SIG-M5 treated with dmso at 0.1 percent for 504 hours (cell line): Measurements from ENCODE around the gene TGM3.
A peak's percentile ranks its signal among the peaks of the same experiment; 100 is the strongest.

Source experiments
- DNase-seq: peaks from one replicate; lab custom pipeline; 2025; ENCODE audit not compliant: unreplicated experiment; lab: John Stamatoyannopoulos, UW

The TGM3 gene

DNA sequence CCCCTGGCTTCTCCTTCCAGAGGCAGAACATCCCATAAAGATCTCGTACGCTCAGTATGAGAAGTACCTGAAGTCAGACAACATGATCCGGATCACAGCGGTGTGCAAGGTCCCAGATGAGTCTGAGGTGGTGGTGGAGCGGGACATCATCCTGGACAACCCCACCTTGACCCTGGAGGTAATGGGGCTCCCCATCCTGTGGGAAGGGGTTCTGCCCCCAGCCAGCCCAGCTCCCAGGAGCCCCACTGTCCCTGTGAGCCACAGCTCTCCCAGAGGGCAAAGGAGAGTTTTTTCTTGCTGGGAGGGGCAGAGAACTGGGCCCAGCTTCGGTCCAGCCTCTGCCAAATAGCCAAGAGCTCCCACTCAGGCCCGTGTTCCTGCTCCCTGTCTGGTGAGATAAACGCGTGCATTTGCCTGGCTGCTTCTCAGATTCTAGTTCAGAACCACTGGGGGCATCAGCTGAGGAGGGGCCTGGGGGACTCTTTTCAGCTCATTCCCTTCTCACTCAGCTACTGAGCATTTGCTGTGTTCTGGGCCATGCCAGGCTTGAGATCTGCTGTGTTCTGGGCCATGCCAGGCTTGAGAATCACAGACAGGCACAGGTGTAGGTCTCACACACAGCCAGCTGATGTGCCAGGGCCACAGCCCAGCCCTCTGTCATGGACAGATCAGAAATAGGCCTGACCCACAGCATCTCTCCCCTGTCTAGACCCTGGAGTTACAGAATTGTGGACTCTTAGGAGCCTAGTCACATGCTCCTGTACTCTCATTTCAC is 39.5 kb downstream of the TGM3 start:
- DNase-seq, result no peak

DNA sequence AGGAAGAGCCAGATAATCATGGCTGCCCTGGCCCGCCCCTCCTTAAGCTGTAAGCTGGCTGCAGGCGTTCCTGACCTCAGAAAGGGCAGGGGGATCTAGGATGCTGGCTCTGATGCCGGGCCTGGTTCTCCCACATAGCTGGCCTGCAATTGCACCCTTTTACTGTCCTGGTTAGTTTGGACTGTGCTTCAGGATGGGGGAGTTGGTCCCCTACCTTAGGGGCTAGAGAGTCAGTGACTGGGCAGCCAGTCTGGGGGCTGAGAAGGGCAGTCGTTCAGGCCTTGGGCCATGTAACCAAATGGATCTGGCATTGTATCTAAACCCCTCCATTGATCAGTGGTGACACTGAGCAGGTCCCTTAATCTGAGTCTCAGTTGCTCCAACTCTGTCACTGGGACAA is 40.7 kb downstream of the TGM3 start:
- DNase-seq, result no peak

DNA sequence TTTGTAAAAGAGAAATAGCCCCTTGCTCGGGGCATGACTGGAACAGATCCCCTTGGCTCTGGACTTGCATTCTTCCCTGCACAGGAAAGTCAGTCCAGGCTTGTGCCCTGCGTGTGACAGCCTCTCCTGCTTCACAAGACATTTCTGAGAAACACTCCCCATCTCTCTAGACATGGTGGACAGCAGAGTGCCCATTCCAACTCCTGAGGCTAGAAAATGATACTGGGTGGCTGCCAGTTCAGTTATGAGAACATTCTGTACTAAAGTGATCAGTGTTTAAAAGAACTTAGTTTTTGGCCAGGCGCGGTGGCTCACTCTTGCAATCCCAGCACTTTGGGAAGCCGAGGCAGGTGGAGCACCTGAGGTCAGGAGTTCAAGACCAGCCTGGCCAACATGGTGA is 41.3 kb downstream of the TGM3 start:
- DNase-seq, result no peak

DNA sequence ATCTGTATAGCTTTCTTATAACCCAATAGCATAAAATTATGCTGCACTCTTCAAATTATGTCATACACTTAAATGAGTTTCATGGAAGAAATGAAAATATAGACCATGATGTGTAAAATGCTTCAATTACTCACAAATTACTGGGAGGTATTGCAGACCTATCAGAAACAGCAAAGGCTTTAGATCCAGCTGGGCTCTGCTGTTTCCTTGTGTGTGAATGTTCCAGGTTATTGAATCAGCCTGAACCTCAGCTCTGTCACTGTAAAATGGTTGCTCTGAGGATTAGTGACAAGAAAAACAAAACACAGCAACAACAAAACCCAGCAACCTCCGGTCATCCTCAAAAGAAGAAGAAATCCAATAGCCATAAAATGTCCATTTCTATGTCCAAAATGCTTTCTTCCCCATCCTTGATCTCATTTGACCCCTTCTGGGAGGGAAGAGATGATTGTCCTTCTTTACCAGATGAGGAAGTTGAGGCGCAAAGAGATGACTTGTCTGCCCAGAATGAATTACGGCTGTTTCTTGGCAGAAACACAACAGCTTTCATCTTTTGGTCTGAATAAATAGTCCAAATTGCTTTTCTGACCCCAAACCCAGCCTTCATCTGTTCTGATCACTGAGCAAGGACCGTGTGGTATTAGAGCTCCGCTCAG is 42.7 kb downstream of the TGM3 start:
- no peak for DNase-seq

DNA sequence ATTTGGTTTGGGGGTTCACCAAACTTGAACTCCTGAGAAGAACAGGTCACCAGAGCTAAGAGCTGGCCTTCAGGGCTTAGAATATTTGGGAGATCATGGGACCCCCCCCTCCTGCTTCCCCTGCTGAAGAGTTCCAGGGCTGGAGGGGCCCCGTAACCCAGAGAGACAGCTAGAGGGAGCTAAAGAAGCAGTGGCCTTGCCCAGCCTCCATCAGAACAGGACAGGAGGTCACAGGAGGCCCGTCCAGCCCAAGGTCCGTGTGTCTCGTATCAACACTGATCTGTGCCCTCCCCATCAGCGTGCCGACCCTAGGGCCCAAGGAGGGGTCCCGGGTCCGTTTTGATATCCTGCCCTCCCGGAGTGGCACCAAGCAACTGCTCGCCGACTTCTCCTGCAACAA is 44.3 kb downstream of the TGM3 start:
- no peak for DNase-seq

DNA sequence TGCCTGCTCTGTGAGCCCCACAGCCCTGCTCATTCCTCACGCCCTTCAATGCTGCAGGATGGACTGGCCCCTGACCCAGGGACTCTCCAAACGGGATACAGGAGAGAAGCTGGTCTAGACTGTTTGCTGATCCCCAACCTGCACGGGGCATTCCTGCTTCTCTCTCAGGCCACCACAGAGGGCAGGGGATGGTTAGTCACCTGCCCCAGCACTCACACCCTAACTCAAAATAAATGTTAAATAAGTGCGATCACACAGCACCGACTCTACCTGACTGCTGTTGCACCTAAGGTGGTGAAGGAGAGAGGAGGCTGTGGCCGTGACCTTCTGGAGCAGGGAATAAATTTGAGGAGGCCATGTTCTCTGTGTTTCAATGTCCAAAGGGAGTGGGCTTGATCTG is 45.0 kb downstream of the TGM3 start:
- no peak for DNase-seq

DNA sequence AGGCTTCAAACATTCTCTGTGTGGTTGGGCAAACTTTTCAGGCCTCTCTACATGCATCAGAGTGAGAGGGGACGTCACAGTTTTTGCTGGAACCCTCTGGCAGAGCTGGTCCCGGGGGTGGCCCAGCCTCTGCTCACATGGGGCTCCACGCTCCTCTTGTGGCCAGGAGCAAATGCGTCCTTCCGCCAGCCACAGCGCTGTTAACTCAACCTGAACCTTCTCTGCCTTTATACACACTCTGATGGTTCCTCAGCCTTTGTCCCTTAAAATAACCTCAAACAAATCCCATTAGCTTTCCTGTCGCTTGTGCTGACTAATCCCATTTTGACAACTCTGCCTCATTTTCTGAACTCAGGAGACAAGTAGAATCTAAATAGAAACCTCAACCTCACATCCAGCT is 45.5 kb downstream of the TGM3 start:
- no peak for DNase-seq

DNA sequence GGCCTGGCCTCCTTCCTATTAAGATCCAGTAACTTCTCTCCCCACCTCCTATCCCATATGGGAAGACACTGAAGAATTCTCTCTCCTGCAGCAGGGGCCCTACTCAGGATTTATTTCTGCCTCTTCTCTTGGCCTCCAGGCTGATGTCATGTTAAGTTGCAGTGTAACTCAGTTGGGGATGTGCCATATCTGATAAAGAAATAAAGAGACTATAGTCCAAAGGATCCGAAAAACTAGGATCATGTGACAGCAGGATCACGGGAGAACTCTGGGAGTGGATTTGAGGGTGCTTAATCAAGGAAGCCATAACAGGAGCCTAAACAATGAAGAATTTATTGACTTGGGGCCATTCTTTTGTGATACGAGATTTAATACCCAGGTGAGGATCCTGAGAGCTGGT is 46.4 kb downstream of the TGM3 start:
- no peak for DNase-seq

DNA sequence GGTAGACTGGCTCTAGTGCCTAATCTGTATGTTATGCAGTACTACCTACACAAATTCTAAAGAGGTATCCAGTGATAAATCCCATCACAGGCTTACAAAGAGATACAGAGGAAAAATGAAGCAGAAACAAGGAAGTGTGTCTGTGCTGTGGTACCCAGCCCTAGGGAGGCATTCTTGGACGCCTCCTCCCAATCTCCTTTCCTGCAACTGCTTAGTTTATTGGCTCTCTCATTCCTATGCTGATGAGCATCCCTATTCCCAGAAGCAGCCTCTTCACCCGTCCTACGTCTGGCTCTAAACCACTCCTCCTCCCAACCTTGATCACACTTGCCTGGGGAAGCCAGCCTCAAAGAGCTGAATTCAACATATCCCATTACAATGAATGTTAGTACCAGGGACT is 50.4 kb downstream of the TGM3 start:
- no peak for DNase-seq

DNA sequence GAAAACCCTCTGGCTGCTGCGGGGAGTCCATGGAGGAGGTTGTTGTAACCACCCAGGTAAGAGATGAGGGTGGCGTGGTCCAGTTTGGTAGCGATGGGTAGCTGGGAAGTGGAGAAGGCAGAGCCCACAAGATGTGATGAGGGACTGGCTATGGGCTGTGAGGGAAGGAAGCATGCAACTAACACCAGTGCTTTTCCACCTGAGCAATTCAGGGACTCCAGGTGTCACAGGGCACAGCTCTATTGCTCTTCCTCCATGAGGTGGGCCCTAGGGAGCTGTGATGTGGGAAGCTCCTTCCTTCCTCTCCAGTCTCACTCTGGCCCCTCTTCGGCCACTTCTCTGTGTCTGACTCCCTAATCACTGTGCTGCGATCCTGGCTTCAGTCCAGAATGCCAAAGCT is 52.5 kb downstream of the TGM3 start:
- DNase-seq, result no peak

DNA sequence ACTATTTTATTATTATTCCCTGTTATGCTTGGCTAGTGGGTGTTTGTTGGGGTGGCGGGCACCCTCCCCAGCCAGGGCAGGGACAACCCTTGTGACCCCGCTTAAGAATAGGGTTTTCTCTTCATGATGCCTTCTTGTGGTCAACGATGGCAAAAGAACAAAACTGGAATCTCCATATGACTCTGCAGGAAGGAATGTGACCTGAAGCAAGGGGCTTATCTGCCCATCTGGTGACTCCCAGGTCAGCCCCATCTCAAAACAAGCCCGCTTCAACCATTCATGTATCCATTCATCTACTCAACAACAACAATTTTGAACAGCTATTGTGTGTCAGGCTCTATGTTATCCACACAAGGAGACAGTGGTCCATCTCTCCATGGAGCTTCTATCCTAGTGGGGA is 54.0 kb downstream of the TGM3 start:
- DNase-seq, result no peak

DNA sequence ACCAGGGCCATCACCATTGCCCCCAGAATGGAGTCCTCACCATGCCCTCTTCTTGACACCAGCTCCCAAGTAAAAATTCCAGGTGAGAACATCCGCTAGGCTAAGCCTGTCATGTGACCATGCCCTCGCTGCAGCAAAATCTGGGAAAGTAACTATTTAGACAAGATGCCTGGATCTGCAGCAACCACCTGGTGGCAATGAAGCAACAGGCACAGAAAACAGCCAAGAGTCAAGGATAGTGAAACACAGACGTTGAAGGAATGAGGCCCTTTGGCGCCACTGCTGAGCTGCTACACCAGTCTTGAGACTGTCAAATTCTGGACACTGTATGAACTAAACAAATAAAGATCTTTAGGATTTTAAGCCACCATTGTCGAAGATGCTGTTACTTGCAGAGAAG is 54.8 kb downstream of the TGM3 start:
- no peak for DNase-seq

DNA sequence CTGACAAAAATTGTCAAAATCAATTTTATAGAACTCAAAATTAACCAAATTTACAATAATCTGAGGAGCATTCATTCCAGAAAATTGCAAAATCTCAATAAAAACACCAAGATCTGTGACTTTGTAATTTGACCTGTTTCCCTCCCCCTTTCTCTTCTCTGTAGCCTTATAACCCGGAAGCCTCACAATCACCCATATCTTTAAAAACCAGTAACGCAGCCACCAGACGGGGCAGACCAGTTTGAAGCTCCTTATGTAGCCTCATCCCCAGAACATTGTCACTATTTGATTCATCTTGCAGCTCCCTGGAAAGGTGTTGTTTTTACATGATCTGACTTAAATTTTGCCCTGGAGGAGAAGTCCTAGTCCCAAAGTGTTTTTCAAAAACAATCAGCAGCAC is 57.4 kb downstream of the TGM3 start:
- peak; percentile 21 for DNase-seq

DNA sequence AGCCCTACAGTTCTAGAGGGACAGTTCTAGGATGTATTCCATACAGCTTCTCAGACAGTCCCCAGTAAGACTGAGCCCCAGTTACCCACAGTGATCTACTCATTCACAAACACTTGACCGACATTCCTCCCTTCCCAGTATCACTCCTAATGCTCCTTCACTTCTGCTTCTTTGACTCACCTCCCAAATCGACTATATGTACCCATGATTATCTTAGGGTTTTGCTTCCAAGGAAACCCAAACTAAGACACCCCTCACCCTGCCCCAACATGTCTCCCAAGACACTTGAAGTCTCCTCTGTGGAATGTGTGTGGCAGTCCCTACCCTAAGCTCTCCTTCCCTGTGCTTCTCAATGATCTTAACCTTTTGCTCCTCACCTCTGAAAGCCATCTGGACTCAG is 61.3 kb downstream of the TGM3 start:
- DNase-seq, result no peak

DNA sequence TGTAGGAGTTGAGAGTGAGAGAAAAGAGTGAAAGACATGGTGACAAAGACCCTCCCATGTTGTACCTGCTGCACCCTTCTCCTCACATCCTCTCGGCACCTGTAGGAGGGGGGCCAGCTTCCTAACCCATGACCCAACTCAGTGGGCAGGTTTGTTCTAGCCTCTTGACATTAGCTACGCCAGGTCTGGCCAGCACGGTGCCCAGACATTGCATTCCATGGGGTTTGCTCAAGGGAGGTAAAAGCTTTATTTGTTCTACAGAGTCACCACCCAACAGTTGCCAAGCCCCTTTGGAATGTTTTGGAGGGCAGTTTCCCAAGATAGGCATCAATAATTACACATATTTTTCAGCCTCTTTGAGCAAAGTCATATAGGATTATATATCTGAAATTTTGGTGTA is 62.2 kb downstream of the TGM3 start:
- no peak for DNase-seq

DNA sequence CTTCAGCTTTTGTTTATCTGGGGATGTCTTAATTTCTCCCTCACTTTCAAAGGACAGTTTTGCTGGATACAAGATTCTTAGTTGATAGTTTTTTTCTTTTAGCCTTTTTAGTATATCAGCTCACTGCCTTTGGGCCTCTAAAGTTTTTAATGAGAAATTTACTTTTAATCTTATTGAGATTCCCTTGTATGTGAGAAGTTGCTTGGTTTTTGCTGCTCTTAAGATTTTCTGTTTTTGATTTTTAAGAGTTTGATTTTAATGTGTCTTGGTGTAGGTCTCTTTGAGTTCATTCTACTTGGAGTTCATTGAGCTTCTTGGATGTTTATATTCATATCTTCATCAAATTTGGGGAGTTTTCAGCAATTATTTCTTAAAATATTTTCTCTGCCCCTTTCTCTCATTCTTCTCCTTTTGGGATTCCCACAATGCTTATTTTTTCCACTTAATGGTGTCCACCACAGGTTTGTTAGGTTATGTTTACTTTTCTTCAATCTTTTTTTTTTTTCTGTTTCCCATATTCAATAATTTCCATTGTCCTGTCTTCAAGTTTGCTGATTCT is 65.3 kb downstream of the TGM3 start:
- DNase-seq, result no peak

DNA sequence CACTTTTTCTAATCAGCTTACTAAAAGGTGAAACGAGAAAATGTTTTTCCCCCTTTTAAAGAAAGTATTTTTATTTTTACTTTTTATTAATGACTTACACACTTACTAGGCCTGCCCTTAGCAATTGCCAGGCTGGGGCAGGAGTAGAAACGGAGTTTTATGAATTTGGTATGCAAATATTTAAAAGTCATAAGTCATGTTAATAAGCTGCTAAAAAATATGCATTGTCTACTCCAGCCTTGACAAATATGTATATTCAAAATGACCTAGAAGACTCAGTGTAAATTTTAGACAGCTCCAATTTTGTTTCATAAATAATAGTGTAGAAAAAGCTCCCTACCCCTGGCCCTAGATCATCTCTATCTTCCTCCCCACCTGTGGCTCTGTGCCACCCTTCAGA is 67.4 kb downstream of the TGM3 start:
- no peak for DNase-seq

DNA sequence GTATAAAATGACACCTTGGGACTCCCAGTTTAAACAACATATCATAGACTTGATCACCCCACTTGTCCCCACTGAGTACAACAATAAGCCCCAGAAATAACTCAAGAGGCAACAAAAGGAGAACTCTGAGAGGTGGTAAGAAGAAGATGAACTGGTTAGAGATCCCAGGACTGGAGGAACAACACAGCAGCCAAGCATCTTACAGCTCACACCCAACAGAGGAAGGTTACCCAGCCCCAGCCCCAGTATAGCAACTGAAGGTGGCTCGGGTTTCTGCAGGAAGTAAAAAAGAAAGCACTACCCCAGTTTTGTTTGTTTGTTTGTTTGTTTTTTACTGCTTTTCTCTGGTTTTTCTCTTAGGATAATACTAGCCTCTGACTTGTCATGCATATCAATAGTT is 67.8 kb downstream of the TGM3 start:
- DNase-seq, result no peak

DNA sequence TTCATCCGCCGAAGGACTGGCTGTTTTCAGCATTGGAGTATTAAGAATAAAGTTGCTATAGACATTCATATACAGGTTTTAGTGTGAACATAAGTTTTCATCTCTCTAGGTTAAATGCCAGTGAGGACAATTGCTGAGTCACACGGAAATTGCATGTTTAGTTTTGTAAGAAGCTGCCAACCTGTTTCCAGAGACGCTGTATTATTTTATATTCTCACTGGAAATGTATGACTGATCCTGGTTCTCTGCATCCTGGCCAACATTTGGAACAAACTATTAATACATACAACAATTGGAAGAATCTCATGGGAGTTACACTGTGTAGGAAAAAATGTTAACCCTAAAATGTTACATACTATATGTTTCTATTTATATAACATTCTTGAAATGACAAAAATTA is 68.2 kb downstream of the TGM3 start:
- no peak for DNase-seq

DNA sequence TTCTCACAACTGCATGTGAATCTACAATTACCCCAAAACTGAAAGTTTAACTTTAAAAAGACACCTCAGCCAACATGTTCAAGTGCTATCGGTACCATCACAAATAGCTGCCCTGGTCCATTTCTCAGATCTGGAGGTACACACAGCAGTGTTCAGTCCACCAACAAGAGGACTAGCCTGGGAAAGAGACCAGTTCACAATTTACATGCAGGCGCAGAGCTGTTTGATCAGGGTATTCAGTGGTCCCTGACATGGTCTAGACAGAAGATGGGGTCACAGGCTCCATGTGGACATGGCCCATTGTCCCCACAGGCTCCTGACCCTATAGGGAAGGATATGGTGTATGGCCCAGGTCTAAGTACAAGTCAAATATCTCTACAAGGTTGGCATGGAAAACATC is 69.3 kb downstream of the TGM3 start:
- DNase-seq, result no peak

DNA sequence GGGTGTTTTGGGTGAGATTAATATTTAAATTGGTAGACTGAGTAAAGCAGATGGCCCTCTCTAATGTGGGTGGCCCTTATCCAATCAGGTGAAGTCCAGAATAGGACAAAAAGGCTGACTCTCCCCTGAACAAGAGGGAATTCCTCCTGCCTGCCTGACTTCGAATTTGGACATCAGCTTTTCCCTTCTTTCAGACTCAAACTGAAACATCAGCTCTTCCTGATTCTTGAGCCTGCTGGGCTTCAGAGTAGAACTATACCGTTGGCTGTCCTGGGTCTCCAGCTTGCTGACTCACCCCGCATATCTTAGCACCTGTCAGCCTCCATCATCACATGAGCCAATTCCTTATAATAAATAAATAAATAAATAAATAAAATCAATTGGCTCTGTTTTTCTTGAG is 69.9 kb downstream of the TGM3 start:
- no peak for DNase-seq

DNA sequence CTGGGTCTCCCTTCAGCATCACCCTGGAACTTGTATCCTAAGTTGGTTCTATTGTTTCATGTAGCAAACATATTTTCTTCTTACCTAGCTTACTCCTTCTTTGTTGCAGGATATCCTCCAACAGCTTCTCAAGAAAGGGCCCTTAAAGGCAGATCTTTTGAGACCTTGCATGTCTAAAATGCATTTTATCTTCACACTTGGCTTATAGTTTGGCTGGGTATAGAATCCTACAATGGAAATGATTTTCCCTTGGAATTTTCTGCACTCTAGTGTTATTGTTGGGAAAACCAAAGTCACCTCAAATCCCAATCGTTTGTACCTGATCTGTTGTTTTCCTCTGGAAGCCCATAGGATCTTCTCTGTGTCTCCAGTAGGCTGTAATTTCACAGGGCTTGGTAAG is 72.8 kb downstream of the TGM3 start:
- no peak for DNase-seq

DNA sequence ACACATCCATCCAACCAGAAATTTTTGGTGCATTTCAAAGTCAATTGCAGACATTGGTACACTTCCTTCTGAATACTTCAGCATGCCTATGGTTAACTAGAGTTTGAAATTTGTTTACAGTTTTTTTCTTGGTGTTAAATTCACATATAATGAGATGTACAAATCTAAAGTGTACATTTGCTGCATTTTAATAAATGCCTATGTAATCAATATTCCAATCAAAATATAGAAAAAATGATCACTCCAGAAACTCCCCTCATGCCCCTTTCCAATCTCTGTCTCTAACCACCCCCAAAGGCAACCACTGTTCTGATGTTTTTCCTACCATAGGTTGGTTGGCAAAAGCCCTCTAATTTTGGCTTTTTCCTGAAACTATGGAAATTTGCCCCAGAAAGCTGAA is 77.3 kb downstream of the TGM3 start:
- no peak for DNase-seq
